ENCODE results near the gene CCDC38. TPM values are rescaled to one million over a fixed set of nuclear protein-coding genes. Genes with fewer than 3 reads are reported as not detected.

Gene CCDC38
- total RNA-seq, 1 donor from 2014 or later = 0.13 TPM

DNA sequence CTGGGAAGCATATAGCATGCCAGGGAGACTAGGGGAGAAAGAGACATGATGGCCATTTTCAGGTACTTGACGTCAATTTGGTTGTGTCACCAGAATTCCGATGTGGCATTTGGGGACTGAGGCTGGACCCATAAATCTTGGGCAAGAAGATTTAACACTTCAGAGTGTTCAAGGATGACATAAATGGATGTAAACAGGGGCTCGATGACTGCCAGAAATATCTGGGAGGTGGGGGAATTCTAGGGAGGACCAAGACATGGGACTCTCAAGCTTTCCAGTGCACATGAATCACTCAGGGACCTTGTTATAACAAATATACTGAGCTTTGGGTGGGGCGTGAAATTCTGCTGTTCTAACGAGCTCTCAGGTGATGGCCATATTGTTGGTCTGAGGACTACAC is 35.9 kb upstream of the CCDC38 start:
- no peak for DNase-seq (ENCODE audit: low spot score)
- H3K9me3 Mint-ChIP-seq = no peaks in the 10 kb centered on the region
- H3K4me1 ChIP-seq = no peaks in the 10 kb centered on the region
- H3K9me3 ChIP-seq (ENCODE audit: low read depth) = no peaks in the 10 kb centered on the region
- H3K4me3 ChIP-seq = no peak overlapping the region
- H3K4me3 Mint-ChIP-seq = no peak overlapping the region
- TF ChIP-seq EZH2phosphoT487 (IDR thresholded peaks at IDR 0.05) (no peak), EZH2 (IDR thresholded peaks at IDR 0.05) (no peak)
- TF ChIP-seq, protein P1, sequence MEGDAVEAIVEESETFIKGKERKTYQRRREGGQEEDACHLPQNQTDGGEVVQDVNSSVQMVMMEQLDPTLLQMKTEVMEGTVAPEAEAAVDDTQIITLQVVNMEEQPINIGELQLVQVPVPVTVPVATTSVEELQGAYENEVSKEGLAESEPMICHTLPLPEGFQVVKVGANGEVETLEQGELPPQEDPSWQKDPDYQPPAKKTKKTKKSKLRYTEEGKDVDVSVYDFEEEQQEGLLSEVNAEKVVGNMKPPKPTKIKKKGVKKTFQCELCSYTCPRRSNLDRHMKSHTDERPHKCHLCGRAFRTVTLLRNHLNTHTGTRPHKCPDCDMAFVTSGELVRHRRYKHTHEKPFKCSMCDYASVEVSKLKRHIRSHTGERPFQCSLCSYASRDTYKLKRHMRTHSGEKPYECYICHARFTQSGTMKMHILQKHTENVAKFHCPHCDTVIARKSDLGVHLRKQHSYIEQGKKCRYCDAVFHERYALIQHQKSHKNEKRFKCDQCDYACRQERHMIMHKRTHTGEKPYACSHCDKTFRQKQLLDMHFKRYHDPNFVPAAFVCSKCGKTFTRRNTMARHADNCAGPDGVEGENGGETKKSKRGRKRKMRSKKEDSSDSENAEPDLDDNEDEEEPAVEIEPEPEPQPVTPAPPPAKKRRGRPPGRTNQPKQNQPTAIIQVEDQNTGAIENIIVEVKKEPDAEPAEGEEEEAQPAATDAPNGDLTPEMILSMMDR (IDR thresholded peaks at IDR 0.05) = no peak
- no peak overlapping the region for H3K27ac ChIP-seq
- no peaks in the 10 kb centered on the region for H3K4me1 Mint-ChIP-seq
- no peaks in the 10 kb centered on the region for H3K36me3 ChIP-seq
- H3K27ac Mint-ChIP-seq = no peak overlapping the region
- H3K4me2 ChIP-seq = no peak overlapping the region
- H4K20me1 ChIP-seq (ENCODE audit: low read depth) = no peaks in the 10 kb centered on the region
- H2AFZ ChIP-seq (replicated peaks) = no peak overlapping the region
- H3F3A ChIP-seq (ENCODE audit: low read depth) = no peaks in the 10 kb centered on the region
- no peaks in the 10 kb centered on the region for H3K36me3 Mint-ChIP-seq
- no peaks in the 10 kb centered on the region for H3K27me3 Mint-ChIP-seq (ENCODE audit: insufficient read depth, low read depth)
- H3K79me2 ChIP-seq (ENCODE audit: low read depth) = no peaks in the 10 kb centered on the region
- no peaks in the 10 kb centered on the region for H3K27me3 ChIP-seq
- H3K9ac ChIP-seq = no peak overlapping the region

DNA sequence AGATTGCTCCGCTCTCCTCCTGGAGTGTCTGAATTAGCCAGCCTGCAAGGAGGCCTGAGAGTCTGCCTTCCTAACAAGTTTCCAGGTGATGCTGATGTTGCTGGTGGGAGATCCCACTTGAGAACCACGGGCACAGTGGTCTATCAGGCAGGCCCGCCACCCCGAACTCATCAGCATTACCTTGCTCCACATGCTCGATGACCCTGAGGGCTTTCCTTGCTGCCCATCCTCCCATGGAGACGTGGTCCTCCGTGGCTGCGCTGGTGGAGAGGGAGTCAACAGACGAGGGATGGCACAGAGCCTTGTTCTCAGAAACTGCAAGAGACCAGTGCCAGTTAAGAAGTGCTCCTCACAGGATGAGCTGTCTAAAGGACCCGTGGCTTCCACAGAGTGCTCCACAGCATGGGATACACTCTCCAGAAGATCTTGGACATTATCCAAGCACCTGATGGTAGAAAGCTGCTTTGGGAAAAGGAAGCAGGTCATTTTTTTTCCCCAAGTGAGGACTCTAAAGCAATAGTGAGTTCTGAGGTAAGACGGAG is 35.4 kb upstream of the CCDC38 start:
- H3K4me2 ChIP-seq = no peak overlapping the region
- H2AFZ ChIP-seq (replicated peaks) = no peak overlapping the region
- H3K4me3 Mint-ChIP-seq = no peak overlapping the region
- H3K27ac ChIP-seq = no peak overlapping the region
- no peaks in the 10 kb centered on the region for H3F3A ChIP-seq (ENCODE audit: low read depth)
- no peak overlapping the region for H3K27ac Mint-ChIP-seq
- no peak overlapping the region for H3K4me3 ChIP-seq
- H3K9me3 Mint-ChIP-seq = no peaks in the 10 kb centered on the region
- H3K27me3 Mint-ChIP-seq (ENCODE audit: insufficient read depth, low read depth) = no peaks in the 10 kb centered on the region
- no peaks in the 10 kb centered on the region for H3K9me3 ChIP-seq (ENCODE audit: low read depth)
- no peaks in the 10 kb centered on the region for H3K4me1 ChIP-seq
- H4K20me1 ChIP-seq (ENCODE audit: low read depth) = no peaks in the 10 kb centered on the region
- TF ChIP-seq EZH2phosphoT487 (IDR thresholded peaks at IDR 0.05) (no peak), EZH2 (IDR thresholded peaks at IDR 0.05) (no peak)
- TF ChIP-seq, protein P1 (IDR thresholded peaks at IDR 0.05) = no peak
- H3K4me1 Mint-ChIP-seq = no peaks in the 10 kb centered on the region
- no peaks in the 10 kb centered on the region for H3K36me3 ChIP-seq
- no peaks in the 10 kb centered on the region for H3K79me2 ChIP-seq (ENCODE audit: low read depth)
- no peak overlapping the region for H3K9ac ChIP-seq
- no peaks in the 10 kb centered on the region for H3K36me3 Mint-ChIP-seq
- no peak for DNase-seq (ENCODE audit: low spot score)
- H3K27me3 ChIP-seq = no peaks in the 10 kb centered on the region

GRCh38 chr12:95976416-95976832 is 34.0 kb upstream of the CCDC38 start:
- H3K4me1 Mint-ChIP-seq = no peaks in the 10 kb centered on the region
- Histone ChIP-seq H3K4me3 (no peak overlapping the region), H3K4me2 (no peak overlapping the region), H2AFZ (replicated peaks) (no peak overlapping the region), H3K27ac (no peak overlapping the region), H3K9me3 (ENCODE audit: low read depth) (no peaks in the 10 kb centered on the region), H3F3A (ENCODE audit: low read depth) (no peaks in the 10 kb centered on the region), H3K27me3 (no peaks in the 10 kb centered on the region), H3K4me1 (no peaks in the 10 kb centered on the region), H4K20me1 (ENCODE audit: low read depth) (no peaks in the 10 kb centered on the region), H3K79me2 (ENCODE audit: low read depth) (no peaks in the 10 kb centered on the region), H3K36me3 (no peaks in the 10 kb centered on the region), H3K9ac (no peak overlapping the region)
- TF ChIP-seq, protein P1 (IDR thresholded peaks at IDR 0.05) = no peak
- TF ChIP-seq EZH2 (IDR thresholded peaks at IDR 0.05) (no peak), EZH2phosphoT487 (IDR thresholded peaks at IDR 0.05) (no peak)
- H3K9me3 Mint-ChIP-seq = no peaks in the 10 kb centered on the region
- no peaks in the 10 kb centered on the region for H3K36me3 Mint-ChIP-seq
- H3K4me3 Mint-ChIP-seq = no peak overlapping the region
- H3K27me3 Mint-ChIP-seq (ENCODE audit: insufficient read depth, low read depth) = no peaks in the 10 kb centered on the region
- DNase-seq (ENCODE audit: low spot score) = no peak
- no peak overlapping the region for H3K27ac Mint-ChIP-seq
